SK-N-SH treated with all-trans-retinoic acid at 6 μM for 48 hours (cell line): Measurements from ENCODE around the gene POLR2M.

ENCODE experiments used
- ARNTL ChIP-seq: fragments of 450-650 bp; formaldehyde crosslinking; IDR thresholded peaks from 2 replicates; pipeline ENCODE4 v1.5.0; 2020; ENCODE audit warnings: low read depth, mild to moderate bottlenecking, moderate library complexity, borderline replicate concordance
- BACH2 ChIP-seq: fragments of 250-450 bp; sonication (Bioruptor Pico); IDR thresholded peaks from 2 replicates; pipeline ENCODE4 v1.9.0; 2021; ENCODE audit warnings: mild to moderate bottlenecking, borderline replicate concordance
- CREB5 ChIP-seq: fragments of 250-450 bp; sonication (Bioruptor Pico); IDR thresholded peaks from 2 replicates; pipeline ENCODE4 v1.5.1; 2020; ENCODE audit warnings: low read depth, mild to moderate bottlenecking, moderate library complexity
- GLIS3 ChIP-seq: fragments of 250-450 bp; sonication (Bioruptor Pico); IDR thresholded peaks from 2 replicates; pipeline ENCODE4 v1.5.0; 2020; ENCODE audit warnings: mild to moderate bottlenecking, moderate library complexity
- PATZ1 ChIP-seq: fragments of 250-450 bp; sonication (Bioruptor Pico); IDR thresholded peaks from 2 replicates; pipeline ENCODE4 v1.8.0; 2020; ENCODE audit warnings: mild to moderate bottlenecking, moderate library complexity, borderline replicate concordance
- RARB ChIP-seq: fragments of 250-450 bp; sonication (Bioruptor Pico); IDR thresholded peaks from 2 replicates; pipeline ENCODE4 v1.8.0; 2021; ENCODE audit warnings: mild to moderate bottlenecking, moderate library complexity
- SNAI2 ChIP-seq: fragments of 250-450 bp; sonication (Bioruptor Pico); IDR thresholded peaks from 2 replicates; pipeline ENCODE4 v1.5.0; 2020; ENCODE audit warnings: mild to moderate bottlenecking, moderate library complexity
- TCF4 ChIP-seq: fragments of 250-450 bp; sonication (Bioruptor Pico); IDR thresholded peaks from 2 replicates; pipeline ENCODE4 v1.8.0; 2021; ENCODE audit warnings: mild to moderate bottlenecking, moderate library complexity, borderline replicate concordance
- TOX ChIP-seq: fragments of 250-450 bp; sonication (Bioruptor Pico); IDR thresholded peaks from 2 replicates; pipeline ENCODE4 v1.8.0; 2021; ENCODE audit warnings: mild to moderate bottlenecking, moderate library complexity, borderline replicate concordance
- ZFP30 ChIP-seq: fragments of 450-650 bp; formaldehyde crosslinking; IDR thresholded peaks from 2 replicates; pipeline ENCODE4 v1.5.0; 2022; ENCODE audit warnings: mild to moderate bottlenecking, moderate library complexity
- ZNF565 ChIP-seq: fragments of 450-650 bp; formaldehyde crosslinking; conservative IDR thresholded peaks from 2 replicates; pipeline ENCODE4 v1.5.0; 2020; ENCODE audit warnings: low read depth, mild to moderate bottlenecking, moderate library complexity
- ZNF70 ChIP-seq: fragments of 450-650 bp; formaldehyde crosslinking; IDR thresholded peaks from 2 replicates; pipeline ENCODE4 v1.5.0; 2020; ENCODE audit warnings: mild to moderate bottlenecking, moderate library complexity

- no peak for TF ChIP-seq PATZ1
- TF ChIP-seq ZNF70 (CRISPR knock-in tag) = no peak
- TF ChIP-seq ZNF565 = no peak
- TF ChIP-seq RARB (CRISPR knock-in tag) = no peak
- no peak for TF ChIP-seq CREB5 (CRISPR knock-in tag)
- no peak for TF ChIP-seq ZFP30
- no peak for TF ChIP-seq TCF4
- no peak for TF ChIP-seq BACH2 (CRISPR knock-in tag)
- TF ChIP-seq SNAI2 (CRISPR knock-in tag) = no peak
- TF ChIP-seq GLIS3 (CRISPR knock-in tag) = no peak
- no peak for TF ChIP-seq ARNTL (CRISPR knock-in tag)
- no peak for TF ChIP-seq TOX
Measured at GRCh38 chr15:57738734-57739237, 32.3 kb downstream of the POLR2M start.
